HG03139 (cell line): ENCODE data around the gene SYTL1.

Experiments
- ATAC-seq: cut with Tn5 transposase; IDR thresholded peaks from one replicate; pipeline ENCODE4 v1.9.1; 2021; ENCODE audit not compliant: unreplicated experiment

Gene SYTL1

DNA sequence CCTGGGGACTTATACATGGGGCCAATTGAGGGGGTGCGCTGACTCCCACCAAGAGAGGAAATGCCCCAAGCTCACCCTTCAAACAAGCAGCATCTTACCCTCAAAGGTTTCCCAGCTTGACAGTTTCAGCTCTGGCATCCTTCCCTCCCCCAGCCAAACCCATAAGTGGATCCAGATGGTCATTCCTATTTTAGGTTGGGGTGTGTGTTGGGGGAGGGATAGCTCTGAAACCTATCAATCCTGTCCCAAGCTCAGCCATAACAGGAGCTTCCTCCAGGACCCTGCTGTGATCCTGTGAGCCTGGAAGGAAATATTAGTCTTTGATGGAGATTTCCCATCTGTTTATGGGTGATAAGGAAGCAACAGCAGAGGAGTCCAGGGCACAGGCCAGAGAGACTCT lies 23.2 kb upstream of the SYTL1 start:
- ATAC-seq, result no peak

- peak; percentile 89 for ATAC-seq
Measured at GRCh38 chr1:27321813-27322568, 19.8 kb upstream of the SYTL1 start, which contains the start of gene TMEM222. TMEM222 (plus strand) TSS chr1:27322163; CDS start chr1:27322198, 35 bp downstream.

GRCh38 chr1:27322569-27323240 lies 19.1 kb upstream of the SYTL1 start:
- no peak for ATAC-seq

- ATAC-seq, result no peak
Measured at GRCh38 chr1:27325286-27325685, 16.5 kb upstream of the SYTL1 start.

GRCh38 chr1:27327964-27328363 lies 13.9 kb upstream of the SYTL1 start:
- no peak for ATAC-seq

DNA sequence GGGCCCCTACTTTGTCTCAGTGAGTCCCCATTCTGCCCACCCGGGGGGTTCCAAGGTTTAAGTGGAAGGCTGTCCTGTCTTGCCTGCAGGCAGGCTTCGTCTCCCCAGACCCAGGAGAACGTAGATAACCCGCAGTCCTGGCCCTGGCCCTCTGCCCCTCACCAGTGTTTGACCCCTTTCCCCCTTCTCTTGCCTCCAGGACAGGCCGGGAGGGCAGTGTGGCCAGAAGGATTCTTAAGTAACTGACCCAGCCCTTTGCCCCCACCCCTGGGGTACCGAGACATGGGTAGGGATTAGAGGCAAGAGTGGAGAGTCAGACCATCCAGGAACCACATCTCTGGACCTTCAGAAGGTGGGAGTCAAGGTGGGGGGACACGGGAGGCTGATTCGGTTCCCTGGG lies 11.0 kb upstream of the SYTL1 start:
- ATAC-seq, result no peak

DNA sequence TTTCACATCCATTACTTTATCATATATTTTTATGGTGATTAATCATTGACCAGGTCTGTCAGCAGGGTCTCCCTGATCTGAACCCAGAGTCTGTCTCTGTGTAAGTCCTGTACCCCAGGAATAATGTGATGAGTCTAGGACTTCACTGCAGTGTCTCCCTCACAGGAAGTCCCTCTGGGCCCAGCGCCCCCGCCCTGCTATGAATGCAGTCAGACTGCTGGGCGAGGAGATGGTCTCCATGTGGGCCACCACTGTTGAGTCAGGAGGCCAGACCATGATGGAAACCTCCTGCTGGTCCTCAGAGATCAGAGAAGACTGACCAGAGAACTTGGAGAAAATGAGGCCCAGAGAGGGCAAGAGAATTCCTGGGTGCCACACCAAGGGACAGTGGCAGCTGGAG lies 10.4 kb upstream of the SYTL1 start:
- no peak for ATAC-seq

- ATAC-seq, result no peak
Measured at GRCh38 chr1:27331922-27332321, 9.9 kb upstream of the SYTL1 start.

DNA sequence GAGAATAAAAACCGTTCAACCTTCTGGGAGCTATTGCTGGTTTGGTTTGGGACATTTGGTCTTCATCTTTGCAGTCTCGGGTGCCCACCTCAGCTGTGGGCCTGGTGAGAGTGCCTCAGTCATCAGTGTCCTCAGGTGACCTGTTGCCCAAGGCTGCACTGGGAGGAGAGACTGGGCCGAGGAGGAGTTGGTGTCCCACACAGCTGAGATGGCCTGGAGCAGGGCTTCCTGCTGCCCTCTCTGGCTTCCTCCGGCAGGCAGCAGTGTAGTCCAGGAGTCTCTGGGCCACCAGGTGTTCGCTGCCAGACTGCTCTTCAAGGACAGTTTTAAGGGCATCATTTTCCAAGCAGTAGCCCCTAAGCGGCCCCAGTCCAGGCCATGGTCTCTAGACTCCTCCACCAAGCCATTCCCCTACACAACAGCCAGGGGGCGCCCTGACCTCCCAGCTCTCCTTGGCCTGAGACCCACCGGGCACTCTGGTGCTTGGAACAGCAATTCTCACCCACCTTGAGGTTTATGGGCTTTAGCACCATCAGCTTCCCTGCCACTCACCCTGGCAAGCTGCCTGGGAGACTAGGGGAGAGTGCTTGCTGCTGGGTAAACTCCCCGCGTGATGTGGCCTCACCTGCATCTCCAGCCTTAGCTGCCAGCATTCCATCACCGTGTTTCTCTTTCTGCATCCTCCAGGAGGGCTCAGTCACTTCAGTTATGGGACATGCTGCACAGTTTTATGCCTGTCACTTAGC lies 9.1 kb upstream of the SYTL1 start:
- no peak for ATAC-seq

DNA sequence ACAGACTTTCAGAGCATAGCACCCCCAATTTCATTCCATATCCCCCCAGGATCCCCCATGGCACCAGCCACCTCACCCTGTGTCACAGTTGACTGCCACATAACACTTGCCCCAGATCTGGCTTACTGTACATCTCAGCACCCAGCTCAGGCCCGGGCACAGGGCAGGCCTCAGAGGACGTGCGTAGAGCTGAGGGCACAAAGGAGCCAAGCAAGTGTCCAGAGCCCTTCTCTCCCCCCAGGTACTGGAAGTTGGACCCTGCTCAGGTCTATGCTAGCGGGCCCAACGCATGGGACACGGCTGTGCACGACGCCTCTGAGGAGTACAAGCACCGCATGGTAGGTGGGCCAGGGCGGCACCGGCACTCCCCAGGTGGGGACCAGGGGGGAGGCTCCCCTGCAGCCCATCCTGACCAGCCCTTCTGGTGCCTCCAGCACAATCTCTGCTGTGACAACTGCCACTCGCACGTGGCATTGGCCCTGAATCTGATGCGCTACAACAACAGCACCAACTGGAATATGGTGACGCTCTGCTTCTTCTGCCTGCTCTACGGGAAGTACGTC lies 8.0 kb upstream of the SYTL1 start:
- no peak for ATAC-seq

DNA sequence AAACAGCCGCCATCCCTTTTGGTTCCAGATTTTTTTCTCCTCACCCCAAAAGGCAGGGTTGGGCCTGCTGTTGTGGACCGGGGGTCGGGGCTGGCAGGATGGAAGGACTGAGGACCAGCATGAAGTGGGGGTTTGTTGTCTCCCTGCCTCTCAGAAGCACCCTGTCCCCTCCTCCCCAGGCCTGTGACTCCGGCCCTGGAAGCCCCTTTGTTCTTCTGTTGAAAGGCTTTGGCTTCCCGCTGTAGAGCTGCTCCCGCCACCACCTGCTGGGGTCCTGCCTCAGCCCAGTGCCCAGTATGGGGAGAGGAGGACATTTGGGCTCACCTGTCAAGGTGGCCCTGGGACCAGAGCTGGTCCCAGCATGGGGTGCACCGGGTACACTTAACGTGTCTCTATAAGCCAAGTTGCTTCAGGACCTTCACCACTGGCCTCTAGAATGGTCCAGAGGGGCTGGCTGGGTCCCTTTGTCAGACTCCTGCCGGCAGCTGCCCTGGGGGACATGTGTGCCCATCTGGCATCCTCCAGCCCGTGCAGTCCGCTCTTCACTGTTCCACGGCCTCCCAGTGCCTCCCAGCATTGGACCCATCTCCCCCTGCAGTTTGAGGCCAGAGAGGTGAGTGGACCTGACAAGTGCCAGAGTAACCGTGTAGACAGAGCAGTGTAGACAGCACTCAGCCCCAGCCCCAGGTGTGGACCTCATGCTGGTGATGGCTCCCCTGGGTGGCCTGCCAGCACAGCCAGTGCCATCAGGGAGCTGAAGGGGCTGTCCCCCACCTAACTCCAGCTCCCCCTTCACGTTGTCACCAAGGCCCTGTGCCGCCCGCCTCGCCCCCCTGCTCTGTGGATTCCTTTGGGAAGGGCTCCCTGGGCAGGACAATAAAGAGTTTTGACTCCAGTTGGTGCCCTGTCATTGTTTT lies 6.1 kb upstream of the SYTL1 start:
- ATAC-seq, result no peak

DNA sequence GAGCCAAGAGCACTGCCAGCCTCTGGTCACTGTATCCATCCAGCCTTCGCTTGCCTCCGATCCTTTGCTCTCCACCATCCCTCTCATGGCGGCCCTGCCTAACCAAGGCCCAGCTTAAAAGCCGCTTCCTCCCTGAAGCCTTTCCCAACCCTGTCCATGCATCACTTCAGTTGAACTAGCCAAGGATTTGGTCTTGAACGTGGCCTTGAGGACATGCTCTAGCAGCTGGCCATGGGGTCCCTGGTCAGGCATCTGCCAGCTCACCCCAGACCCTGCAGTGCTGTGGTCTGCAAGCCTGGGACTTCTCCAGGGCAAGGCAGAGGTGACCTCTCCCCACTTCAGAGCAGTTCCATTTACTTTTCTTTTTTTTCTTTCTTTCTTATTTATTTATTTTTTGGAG lies 5.1 kb upstream of the SYTL1 start:
- no peak for ATAC-seq

GRCh38 chr1:27338751-27339150 lies 3.1 kb upstream of the SYTL1 start:
- ATAC-seq, result no peak

DNA sequence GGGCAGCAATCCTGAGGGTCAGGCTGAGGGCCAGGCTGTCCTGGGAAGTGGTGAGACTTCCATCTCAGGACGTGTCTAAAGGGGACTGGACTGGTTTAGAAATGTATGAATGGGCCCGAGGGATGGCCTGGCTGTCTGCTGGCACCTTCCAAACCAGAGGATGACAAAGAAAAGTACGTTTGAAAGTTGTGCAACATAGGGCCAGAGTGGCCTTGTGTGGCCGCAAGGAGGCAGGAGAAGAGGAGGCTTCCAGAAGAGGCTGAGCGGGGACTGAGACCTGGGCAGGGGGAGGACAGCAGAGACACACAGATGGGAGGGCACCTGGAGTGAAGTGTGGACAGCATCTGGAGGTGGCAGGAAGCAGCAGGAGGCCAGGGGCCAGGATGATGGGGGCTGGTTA lies 2.6 kb upstream of the SYTL1 start:
- ATAC-seq, result no peak

- ATAC-seq, result no peak
Measured at GRCh38 chr1:27342391-27342777, 562 bp downstream of the SYTL1 start.

GRCh38 chr1:27342778-27343638 lies 1.2 kb downstream of the SYTL1 start:
- no peak for ATAC-seq

DNA sequence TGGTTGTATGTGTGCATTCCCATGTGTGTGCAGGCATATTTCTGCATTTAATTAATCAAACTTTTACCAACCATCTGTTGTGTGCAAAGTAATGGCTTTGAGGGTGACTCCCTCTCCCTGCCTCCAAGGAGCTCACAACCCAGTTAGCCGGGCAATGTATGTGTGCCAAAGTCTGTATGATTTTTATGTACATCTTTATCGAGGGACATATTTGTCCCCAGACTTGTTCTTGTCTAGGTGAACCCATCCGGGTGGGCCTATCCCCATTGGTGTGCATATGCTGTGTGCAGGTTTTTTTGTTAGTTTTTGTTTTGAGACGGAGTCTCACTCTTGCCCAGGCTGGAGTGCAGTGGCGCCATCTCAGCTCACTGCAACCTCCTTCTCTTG lies 1.8 kb downstream of the SYTL1 start:
- no peak for ATAC-seq

- no peak for ATAC-seq
Measured at GRCh38 chr1:27345272-27345671, 3.5 kb downstream of the SYTL1 start.

- no peak for ATAC-seq
Measured at GRCh38 chr1:27346357-27346756, 4.5 kb downstream of the SYTL1 start.
